OCI-LY1 (cell line): ENCODE data around the gene STUM.
"Not testable (repeated sequence)": the region's sequence is repeated elsewhere in the genome, so short reads cannot be mapped to it uniquely, and the experiment has no call there.

Experiments
- EZH2 ChIP-seq: fragments of 200-600 bp; sonication (generic), shearing (Covaris generic); IDR thresholded peaks from 2 replicates; pipeline ENCODE4 v1.8.0; 2017; ENCODE audit warnings: borderline replicate concordance, mixed run types, mild to moderate bottlenecking, antibody characterized with exemption, low read length, moderate library complexity, mixed read lengths
- TF ChIP-seq, protein P1 (sequence below): fragments of 200-600 bp; sonication (generic), shearing (Covaris generic); IDR thresholded peaks from 2 replicates; pipeline ENCODE4 v1.5.1; 2017; ENCODE audit warnings: mild to moderate bottlenecking, antibody characterized with exemption, low read length, moderate library complexity, mixed read lengths

DNA sequence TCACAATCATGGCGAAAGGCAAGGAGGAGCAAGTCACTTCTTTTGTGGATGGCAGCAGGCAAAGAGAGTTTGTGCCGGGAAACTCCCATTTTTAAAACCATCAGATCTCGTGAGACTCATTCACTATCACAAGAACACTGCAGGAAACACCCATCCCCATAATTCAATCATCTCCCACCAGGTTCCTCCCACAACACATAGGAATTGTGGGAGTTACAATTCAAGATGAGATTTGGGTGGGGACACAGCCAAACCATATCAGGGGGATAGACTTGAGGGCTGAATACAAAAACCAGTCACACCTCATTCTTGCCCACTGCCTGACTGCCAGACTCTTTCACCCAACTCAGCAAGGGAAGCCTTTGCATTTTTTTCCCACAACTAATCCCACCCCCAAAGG is 50.4 kb downstream of the STUM start:
- TF ChIP-seq, protein P1, sequence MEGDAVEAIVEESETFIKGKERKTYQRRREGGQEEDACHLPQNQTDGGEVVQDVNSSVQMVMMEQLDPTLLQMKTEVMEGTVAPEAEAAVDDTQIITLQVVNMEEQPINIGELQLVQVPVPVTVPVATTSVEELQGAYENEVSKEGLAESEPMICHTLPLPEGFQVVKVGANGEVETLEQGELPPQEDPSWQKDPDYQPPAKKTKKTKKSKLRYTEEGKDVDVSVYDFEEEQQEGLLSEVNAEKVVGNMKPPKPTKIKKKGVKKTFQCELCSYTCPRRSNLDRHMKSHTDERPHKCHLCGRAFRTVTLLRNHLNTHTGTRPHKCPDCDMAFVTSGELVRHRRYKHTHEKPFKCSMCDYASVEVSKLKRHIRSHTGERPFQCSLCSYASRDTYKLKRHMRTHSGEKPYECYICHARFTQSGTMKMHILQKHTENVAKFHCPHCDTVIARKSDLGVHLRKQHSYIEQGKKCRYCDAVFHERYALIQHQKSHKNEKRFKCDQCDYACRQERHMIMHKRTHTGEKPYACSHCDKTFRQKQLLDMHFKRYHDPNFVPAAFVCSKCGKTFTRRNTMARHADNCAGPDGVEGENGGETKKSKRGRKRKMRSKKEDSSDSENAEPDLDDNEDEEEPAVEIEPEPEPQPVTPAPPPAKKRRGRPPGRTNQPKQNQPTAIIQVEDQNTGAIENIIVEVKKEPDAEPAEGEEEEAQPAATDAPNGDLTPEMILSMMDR, result not testable (repeated sequence)
- TF ChIP-seq EZH2, result not testable (repeated sequence)
